Uterus (tissue), 4 donors: ENCODE results near the gene DENND1A. TPM values are rescaled to one million over a fixed set of nuclear protein-coding genes. Genes with fewer than 3 reads are reported as not detected.

ENCODE experiments used
- DNase-seq, 2 donors: peaks; one replicate each; pipeline ENCODE4 v3.0.0-alpha.2; 2019 to 2020
- H3K27ac ChIP-seq, 2 donors: fragments of 200-600 bp; sonication (generic); 1 replicate in 1 of 2; 2 replicates in 1 of 2; pipeline ENCODE4 v1.5.1; 2016 to 2018
- H3K27me3 ChIP-seq, 2 donors: fragments of 200-600 bp; sonication (generic); one replicate each; pipeline ENCODE4 v1.5.1; 2018 to 2019; ENCODE audit warnings: control low read depth in 1 of 2
- H3K36me3 ChIP-seq, 2 donors: fragments of 200-600 bp; sonication (generic); one replicate each; pipeline ENCODE4 v1.5.1; 2019; ENCODE audit warnings: control low read depth in 1 of 2
- H3K4me1 ChIP-seq, 2 donors: fragments of 200-600 bp; sonication (generic); one replicate each; pipeline ENCODE4 v1.5.1; 2018 to 2019; ENCODE audit warnings: control low read depth in 1 of 2
- H3K4me3 ChIP-seq, 2 donors: fragments of 200-600 bp; sonication (generic); 1 replicate in 1 of 2; 2 replicates in 1 of 2; pipeline ENCODE4 v1.5.1; 2018 to 2019; ENCODE audit warnings: mild to moderate bottlenecking in 1 of 2
- H3K9me3 ChIP-seq, 2 donors: fragments of 200-600 bp; sonication (generic); one replicate each; pipeline ENCODE4 v1.5.1; 2019; ENCODE audit warnings: control low read depth in 1 of 2
- POLR2A ChIP-seq, 2 donors: fragments of 450-650 bp; IDR thresholded peaks; one replicate each; pipeline ENCODE4 v1.6.1; 2016; ENCODE audit warnings: antibody characterized with exemption in 2 of 2, mild to moderate bottlenecking in 1 of 2, moderate library complexity in 1 of 2
- intact Hi-C: fragments of 100-400 bp; cut with DNase I; formaldehyde crosslinking; loops from one replicate; pipeline ENCODE4 v1.15.1; 2023; ENCODE audit warnings: low total_unique reads
- total RNA-seq, 4 donors: library from RNA; depleted of rRNA in 3 of 4; stranded (reverse); fragments of >200 nt in 3 of 4; gene quantifications; one replicate each; pipeline versions ENCODE4 v1.1.0 to v1.2.4, GENCODE V29; 2014 to 2023
- TF ChIP-seq, protein P1 (sequence below), 4 experiments: fragments of 200-600 bp in 2 of 4; fragments of 450-650 bp in 2 of 4; sonication (generic) in 2 of 4; IDR thresholded peaks; one replicate each; pipeline ENCODE4 v1.5.1; 2016 to 2019; ENCODE audit warnings: antibody characterized with exemption in 4 of 4, mild to moderate bottlenecking in 2 of 4, moderate library complexity in 1 of 4
- donor health status: DM: yes; HTN: yes; CAD: no.

DENND1A gene
- total RNA-seq, 4 donors from 2014 or later = 10.8 to 34.5 (median 22.6) TPM

DNA sequence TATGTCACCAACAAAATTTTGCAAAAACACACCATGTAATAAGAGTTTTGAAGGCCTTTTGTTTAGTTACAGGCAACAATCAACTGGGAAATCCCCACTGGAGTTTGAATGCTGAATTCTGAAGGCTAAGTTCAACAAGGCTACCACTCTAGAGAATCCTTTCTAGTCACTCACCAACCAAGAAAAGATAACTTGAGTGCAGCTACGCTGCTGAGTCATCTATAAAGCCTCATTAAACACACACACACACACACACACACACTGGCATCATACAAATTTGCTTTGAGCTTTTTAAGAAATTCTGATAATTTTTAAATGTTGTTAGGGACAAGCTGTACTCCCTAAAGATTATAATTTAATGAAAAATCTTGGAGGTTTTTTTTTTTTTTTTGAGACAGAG lies 219.6 kb downstream of the DENND1A start:
- no peaks in the 10 kb centered on the region for H3K9me3 ChIP-seq
- no peak for DNase-seq
- TF ChIP-seq, protein P1, sequence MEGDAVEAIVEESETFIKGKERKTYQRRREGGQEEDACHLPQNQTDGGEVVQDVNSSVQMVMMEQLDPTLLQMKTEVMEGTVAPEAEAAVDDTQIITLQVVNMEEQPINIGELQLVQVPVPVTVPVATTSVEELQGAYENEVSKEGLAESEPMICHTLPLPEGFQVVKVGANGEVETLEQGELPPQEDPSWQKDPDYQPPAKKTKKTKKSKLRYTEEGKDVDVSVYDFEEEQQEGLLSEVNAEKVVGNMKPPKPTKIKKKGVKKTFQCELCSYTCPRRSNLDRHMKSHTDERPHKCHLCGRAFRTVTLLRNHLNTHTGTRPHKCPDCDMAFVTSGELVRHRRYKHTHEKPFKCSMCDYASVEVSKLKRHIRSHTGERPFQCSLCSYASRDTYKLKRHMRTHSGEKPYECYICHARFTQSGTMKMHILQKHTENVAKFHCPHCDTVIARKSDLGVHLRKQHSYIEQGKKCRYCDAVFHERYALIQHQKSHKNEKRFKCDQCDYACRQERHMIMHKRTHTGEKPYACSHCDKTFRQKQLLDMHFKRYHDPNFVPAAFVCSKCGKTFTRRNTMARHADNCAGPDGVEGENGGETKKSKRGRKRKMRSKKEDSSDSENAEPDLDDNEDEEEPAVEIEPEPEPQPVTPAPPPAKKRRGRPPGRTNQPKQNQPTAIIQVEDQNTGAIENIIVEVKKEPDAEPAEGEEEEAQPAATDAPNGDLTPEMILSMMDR (IDR thresholded peaks at IDR 0.05) = no peak
- TF ChIP-seq POLR2A (IDR thresholded peaks at IDR 0.05) = no peak
- H3K4me1 ChIP-seq = no peaks in the 10 kb centered on the region
- no peak overlapping the region for H3K27ac ChIP-seq
- intact Hi-C loops = no loop called here
- no peak overlapping the region for H3K4me3 ChIP-seq
- no peaks in the 10 kb centered on the region for H3K27me3 ChIP-seq
- H3K36me3 ChIP-seq = no peaks in the 10 kb centered on the region

DNA sequence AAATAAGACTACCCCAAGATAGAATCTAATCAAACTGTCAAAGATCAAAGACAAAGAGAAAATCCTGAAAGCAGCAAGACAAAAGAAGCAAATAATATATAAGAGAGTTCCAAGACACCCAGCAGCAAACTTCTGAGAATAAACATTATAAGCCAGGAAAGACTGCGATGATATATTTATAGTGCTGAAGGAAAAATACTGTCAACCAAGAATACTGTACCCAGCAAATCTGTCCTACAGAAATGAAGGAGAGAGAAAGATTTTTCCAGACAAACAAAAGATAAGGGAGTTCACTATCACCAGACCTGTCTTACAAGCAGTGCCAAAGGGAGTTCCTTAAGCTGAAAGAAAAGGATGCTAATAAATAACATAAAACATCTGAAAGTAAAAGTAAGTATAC lies 227.4 kb downstream of the DENND1A start:
- intact Hi-C loops = no loop called here
- Histone ChIP-seq H3K27me3 (no peaks in the 10 kb centered on the region), H3K4me3 (no peak overlapping the region), H3K4me1 (no peaks in the 10 kb centered on the region), H3K27ac (no peak overlapping the region), H3K9me3 (peaks cover 0 to 23% of the 10 kb centered on the region in 2 donors), H3K36me3 (no peaks in the 10 kb centered on the region)
- no peak for DNase-seq
- TF ChIP-seq, protein P1 (IDR thresholded peaks at IDR 0.05) = no peak
- no peak for TF ChIP-seq POLR2A (IDR thresholded peaks at IDR 0.05)

DNA sequence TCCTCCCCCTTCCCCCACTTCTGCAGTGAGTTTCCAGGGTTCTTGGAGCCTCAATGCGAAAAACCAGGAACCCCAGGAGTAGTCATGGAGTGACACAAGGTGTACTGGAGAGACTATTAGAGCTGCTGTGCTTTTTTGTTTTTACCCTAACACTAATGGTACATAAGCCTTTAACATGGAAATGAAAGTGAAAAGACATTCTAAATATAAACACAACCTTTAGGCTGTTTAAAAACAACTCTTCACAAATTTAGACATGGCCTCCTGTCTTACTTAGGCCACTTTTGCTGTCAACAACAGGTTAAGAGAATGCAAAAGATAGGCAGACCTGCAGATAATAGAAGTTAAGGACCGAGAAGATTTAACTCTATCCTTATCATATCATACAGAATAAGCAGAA lies 232.2 kb downstream of the DENND1A start:
- Histone ChIP-seq H3K27ac (no peak overlapping the region), H3K9me3 (peaks cover 0 to 9% of the 10 kb centered on the region in 2 donors), H3K4me1 (no peaks in the 10 kb centered on the region), H3K36me3 (no peaks in the 10 kb centered on the region), H3K27me3 (no peaks in the 10 kb centered on the region), H3K4me3 (no peak overlapping the region)
- DNase-seq = no peak
- TF ChIP-seq POLR2A (IDR thresholded peaks at IDR 0.05) = no peak
- TF ChIP-seq, protein P1 (IDR thresholded peaks at IDR 0.05) = no peak
- intact Hi-C loops = no loop called here

DNA sequence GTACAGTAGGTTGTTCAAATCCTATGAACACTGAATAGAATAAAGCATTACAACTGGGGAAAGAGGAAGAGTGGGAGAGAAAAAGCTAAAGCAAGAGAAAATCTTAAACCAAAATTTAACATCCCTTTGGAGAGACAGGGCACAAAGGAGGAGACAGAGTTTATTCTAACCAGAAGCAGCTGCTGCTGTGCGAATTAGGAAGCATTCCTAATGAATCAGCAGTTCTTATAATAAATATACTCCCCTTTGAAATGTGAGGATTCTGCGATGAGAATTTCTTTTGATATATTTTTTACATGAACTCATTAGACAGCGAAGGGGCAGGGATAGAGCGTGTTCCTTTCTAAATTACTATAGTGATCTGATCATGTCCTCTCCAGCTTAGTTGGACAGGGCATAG lies 233.4 kb downstream of the DENND1A start:
- Histone ChIP-seq H3K4me3 (no peak overlapping the region), H3K9me3 (no peaks in the 10 kb centered on the region), H3K27me3 (no peaks in the 10 kb centered on the region), H3K27ac (no peak overlapping the region), H3K36me3 (no peaks in the 10 kb centered on the region), H3K4me1 (no peaks in the 10 kb centered on the region)
- TF ChIP-seq POLR2A (IDR thresholded peaks at IDR 0.05) = no peak
- TF ChIP-seq, protein P1 (IDR thresholded peaks at IDR 0.05) = no peak
- intact Hi-C loops = no loop called here
- no peak for DNase-seq

DNA sequence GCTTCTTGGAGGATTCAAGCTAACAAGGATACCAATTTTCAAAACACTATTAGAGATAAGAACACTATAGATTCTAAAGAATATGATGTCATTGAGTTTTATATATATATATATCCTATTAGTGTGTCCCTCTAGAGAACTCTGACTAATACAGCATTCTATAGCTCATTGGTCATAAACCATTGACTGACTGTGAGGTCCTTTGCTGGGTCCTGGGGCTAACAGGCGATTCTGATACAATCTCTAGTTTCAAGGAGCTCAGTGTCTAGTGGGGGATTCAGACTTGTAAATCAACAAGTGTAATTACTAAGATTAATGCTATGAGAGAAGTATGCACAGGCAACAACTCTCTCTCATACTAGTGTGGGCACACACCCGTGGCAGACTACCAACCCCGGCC lies 234.5 kb downstream of the DENND1A start:
- no peaks in the 10 kb centered on the region for H3K9me3 ChIP-seq
- no peak for TF ChIP-seq POLR2A (IDR thresholded peaks at IDR 0.05)
- H3K4me3 ChIP-seq = no peak overlapping the region
- no peak overlapping the region for H3K27ac ChIP-seq
- DNase-seq = no peak
- intact Hi-C loops = no loop called here
- no peaks in the 10 kb centered on the region for H3K4me1 ChIP-seq
- H3K36me3 ChIP-seq = no peaks in the 10 kb centered on the region
- no peaks in the 10 kb centered on the region for H3K27me3 ChIP-seq

DNA sequence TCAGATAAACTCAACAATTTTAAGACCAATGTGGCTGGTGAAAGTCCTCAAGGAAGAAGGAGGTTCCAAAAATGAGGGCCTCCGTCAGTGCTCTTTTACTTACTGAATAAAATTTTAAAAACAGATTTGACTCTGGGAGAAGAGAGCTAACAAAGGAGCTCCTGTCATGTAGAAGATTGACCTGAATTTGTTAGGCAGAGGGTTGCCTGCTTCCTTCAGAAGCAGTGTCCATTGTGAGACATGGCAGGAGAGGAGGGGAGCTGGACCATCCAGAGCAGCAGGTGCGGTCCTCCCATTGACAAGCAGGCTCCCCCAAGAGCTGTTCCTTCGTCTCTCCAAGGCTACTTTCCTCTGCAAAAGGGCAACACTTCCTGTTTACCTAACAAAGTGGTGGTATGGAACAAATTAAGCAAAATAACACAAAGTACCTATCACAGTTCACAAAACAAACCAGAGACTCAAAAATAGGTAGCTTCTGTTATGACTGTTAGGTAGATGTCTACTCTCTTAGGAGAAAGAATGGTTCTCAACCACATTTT lies 238.1 kb downstream of the DENND1A start:
- Histone ChIP-seq H3K27me3 (no peaks in the 10 kb centered on the region), H3K4me1 (no peaks in the 10 kb centered on the region), H3K4me3 (no peak overlapping the region), H3K27ac (no peak overlapping the region), H3K36me3 (no peaks in the 10 kb centered on the region), H3K9me3 (no peaks in the 10 kb centered on the region)
- intact Hi-C loops = no loop called here
- DNase-seq = no peak
- no peak for TF ChIP-seq POLR2A (IDR thresholded peaks at IDR 0.05)
